NCI-H146 (cell line): Measurements from ENCODE around the gene PTGFRN.
"Not testable (repeated sequence)": the region's sequence is repeated elsewhere in the genome, so short reads cannot be mapped to it uniquely, and the experiment has no call there.

ENCODE experiments used
- DNase-seq: peaks from one replicate; lab custom pipeline; 2025; lab: John Stamatoyannopoulos, UW

Gene PTGFRN

DNA sequence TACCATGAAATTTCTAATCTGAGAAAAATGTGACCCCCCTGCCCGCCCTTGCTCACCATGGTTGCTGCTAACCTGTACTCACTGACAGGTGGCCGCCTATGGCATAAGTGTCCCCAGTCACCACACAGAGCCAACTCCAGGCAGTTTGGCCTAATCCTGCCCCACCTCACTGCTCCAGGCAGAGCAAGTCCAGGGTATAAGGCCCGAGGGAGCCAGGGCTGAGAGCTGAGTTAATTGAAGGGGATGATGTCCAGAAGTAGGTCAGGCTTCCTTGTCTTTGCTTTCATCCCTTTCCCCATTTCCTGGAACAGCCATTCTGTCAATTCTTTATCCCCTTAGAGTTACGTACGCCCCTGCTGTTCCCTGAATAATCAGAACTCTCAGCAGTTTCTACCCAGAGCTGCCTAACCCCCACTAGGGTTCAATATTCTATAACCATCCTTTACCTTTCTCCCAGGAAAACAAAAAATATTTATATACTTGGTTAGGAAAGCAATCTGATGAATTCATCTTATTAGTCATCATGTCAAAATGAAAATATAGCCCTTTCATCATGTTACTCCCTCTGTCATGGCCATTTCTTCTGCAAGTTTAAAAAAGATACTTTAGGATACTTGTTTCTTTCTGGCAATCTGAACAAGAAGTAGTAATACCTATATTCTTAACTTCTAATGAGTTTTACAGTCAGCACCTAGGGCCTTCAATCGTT is 62.4 kb downstream of the PTGFRN start:
- no peak for DNase-seq

DNA sequence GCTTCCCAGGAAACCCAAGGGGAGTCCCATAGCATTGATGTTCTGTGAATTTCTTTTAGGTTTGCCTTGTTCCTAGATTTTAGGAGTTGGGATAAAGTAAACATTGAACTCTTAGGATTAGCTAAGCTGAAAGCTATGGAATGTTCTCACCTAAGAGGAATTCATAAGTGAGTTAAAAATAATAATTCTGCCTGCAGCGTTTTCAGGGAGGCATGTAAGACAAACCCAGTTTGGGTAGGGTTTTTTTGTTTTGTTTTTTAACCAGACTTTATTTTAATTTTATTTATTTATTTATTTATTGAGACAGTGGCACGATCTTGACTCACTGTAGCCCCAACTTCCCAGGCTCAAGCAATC is 62.9 kb downstream of the PTGFRN start:
- DNase-seq, result no peak

DNA sequence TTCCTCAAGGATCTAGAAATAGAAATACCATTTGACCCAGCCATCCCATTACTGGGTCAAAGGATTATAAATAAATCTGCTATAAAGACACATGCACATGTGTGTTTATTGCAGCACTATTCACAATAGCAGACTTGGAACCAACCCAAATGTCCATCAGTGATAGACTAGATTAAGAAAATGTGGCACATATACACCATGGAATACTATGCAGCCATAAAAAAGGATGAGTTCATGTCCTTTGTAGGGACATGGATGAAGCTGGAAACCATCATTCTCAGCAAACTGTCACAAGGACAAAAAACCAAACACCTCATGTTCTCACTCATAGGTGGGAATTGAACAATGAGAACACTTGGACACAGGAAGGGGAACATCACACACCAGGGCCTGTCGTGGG is 70.6 kb downstream of the PTGFRN start:
- DNase-seq, result not testable (repeated sequence)

DNA sequence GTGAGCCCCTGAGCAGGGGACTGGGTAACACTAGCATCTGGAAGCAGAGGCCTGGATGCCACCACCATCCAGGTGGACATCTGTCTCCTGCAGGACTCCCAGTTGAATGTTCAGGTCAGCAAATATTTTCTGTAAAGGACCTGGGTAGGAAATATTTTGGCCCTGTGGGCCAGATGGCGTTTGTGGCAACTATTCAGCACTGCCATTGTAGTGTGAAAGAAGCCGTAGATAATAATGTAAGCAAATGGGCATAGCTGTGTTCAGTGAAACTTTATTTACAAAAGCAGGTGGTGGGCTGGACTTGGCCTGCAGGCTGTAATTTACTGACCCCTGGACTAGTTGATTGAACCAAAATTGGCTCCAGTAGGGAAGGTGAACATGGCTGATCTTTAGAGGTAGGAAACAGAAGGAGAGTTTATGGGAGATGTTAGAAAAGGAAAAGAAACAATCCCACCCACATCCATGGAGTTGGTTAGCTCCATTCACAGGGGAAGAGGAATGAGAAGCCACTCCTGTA is 71.9 kb downstream of the PTGFRN start:
- peak; percentile 78 for DNase-seq

DNA sequence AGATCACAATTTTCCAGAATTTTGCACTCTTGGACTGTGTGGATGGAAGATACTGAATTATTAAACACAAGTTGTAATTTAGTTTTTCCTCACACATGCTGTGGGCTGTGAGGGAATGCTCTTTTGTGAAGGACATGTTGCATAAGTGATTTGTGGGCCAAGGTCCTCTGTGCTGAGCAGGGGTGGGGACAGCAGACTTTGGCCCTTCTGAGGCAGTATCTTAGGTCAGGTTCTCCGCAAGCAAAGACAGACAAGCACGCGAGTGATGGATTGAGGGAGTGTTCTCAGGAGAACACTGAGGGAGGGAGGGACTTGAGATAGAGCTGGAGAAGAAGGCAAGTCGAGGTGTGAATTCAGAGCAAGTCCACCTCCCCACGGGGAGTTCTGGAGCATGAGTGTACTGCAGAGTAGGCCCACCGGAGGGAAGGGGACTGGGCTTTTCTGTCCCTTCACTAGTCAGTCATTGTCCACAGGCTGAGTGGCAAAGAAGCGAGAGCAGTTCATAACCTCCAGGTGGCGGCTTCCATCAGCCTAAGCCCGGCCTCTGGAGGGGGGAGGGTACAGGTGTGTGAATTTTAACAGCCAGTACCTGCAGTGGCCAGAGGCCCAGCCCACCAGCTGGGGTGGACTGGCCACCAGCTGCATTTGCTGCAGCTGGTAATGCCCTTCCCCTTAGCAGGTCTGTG is 72.7 kb downstream of the PTGFRN start:
- DNase-seq, result peak; percentile 92

DNA sequence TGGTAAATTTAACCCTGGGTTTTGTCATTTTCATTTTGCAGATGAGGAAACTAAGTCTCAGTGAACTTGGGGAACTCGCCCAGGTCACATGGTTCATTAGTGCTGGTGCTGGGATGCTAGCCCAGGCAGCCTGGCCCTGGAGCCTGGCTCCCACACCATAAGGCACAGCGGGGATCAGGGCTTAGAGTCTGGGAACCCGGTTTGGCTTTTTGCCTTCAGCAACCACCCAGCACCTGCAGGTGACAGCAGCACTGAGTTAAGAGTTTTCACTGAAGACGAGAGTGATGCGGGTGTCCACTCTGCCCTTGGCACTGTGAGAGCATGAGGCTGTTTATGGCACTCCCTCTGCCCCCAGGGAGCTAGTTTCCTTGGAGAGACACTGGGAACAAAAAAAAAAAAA is 73.4 kb downstream of the PTGFRN start:
- DNase-seq, result peak; percentile 49

DNA sequence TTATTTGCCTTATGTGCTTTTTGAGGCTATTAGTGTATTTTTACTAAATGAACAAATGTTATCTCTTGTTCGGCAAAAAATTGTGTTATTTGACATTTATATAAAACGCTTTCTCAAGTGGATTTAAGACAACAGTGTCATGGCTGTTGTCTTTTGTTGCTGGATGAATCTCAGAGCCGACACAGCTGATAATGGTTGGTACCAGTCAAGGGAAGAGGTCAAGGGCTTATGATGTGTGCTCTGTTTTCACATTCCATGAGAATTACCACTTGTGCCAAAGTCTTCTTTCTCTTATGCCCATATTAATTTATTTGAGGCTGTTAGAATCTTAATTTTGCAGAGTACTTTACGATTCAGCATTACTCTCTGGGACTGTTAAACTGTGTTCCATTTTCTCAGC is 74.0 kb downstream of the PTGFRN start:
- no peak for DNase-seq

DNA sequence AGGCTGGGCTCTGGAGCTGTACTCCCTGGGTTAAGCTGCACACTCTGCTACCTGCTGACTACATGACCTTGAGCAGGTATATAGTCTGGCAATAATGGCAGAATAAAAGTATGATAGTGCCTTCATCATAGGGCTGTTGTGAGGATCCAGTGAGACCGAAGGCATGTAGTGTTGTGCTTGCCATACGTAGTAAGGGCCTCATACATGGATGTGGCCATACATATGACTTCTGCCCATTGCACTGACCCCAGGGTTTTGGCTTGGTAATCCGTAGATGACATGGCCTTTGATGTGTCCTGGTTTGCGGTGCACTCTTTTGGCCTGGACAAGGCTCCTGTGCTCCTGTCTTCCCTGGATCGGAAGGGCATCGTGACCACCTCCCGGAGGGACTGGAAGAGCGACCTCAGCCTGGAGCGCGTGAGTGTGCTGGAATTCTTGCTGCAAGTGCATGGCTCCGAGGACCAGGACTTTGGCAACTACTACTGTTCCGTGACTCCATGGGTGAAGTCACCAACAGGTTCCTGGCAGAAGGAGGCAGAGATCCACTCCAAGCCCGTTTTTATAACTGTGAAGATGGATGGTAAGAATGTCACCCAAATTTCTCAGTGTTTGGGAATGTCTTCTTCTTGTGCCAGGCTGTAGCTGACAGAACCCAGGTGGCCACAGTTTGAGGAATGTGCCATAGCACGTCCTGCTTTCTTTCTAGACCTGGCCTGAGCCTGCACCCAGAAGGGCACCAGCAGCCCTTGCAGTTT is 74.9 kb downstream of the PTGFRN start:
- DNase-seq, result no peak

DNA sequence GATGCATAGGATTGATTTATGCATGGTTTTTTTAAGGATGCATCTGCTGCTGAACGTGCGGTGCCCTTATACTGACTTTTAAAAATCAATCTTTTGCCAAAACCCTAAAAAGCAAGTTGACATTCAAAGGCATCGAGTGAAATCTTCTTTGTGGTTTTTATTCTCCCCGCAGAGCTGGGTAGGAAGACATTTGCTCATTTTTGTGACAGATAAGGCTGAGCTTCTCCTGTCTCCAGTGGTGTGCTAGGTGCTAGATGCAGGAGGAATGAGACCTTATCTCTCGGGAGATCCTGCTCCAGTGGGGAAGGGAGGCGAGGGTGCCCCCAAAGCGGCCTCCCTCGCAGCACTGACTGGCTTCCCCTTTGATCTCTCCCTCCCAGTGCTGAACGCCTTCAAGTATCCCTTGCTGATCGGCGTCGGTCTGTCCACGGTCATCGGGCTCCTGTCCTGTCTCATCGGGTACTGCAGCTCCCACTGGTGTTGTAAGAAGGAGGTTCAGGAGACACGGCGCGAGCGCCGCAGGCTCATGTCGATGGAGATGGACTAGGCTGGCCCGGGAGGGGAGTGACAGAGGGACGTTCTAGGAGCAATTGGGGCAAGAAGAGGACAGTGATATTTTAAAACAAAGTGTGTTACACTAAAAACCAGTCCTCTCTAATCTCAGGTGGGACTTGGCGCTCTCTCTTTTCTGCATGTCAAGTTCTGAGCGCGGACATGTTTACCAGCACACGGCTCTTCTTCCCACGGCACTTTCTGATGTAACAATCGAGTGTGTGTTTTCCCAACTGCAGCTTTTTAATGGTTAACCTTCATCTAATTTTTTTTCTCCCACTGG is 76.9 kb downstream of the PTGFRN start:
- DNase-seq, result no peak

DNA sequence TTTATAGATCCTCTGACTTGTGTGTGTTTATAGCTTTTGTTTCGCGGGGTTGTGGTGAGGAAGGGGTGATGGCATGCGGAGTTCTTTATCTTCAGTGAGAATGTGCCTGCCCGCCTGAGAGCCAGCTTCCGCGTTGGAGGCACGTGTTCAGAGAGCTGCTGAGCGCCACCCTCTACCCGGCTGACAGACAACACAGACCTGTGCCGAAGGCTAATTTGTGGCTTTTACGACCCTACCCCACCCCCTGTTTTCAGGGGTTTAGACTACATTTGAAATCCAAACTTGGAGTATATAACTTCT is 77.5 kb downstream of the PTGFRN start:
- peak; percentile 14 for DNase-seq

DNA sequence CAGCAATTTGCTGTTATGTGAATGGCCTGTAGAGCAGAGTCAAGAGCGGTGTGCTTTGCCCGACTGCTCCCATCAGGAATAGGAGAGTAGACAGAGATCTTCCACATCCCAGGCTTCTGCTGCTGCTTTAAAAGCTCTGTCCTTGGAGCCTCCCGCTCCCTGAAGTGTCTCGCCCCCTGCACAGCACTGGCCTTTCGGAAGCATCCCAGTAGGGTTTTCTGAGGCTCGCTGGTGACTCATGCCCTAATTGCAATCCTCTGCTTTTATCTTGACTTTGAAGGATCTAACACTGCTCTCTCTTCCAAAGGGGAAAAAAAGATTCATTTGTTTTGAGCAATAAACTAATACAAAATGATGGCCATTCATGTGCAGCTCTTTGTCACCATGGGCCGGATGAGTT is 78.5 kb downstream of the PTGFRN start:
- peak; percentile 59 for DNase-seq

DNA sequence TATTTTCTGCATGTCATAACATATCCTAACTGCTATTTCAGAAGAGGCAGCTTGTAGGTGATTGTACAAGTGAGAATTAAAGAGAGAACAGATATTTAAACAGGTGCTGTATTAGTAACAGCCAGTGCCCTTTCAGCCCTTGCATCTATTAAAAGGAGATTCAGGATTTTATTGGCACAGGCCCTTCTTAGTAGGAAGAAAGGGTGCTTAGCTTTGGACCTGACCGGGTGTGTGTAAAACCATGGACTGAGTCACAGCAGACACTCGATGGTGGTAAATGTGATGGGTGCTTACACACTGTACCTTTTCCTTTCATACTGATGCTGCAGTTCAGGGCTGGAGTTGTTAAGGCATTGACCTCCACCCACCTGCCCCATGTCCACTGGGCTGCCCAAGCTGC is 79.2 kb downstream of the PTGFRN start:
- peak; percentile 94 for DNase-seq

DNA sequence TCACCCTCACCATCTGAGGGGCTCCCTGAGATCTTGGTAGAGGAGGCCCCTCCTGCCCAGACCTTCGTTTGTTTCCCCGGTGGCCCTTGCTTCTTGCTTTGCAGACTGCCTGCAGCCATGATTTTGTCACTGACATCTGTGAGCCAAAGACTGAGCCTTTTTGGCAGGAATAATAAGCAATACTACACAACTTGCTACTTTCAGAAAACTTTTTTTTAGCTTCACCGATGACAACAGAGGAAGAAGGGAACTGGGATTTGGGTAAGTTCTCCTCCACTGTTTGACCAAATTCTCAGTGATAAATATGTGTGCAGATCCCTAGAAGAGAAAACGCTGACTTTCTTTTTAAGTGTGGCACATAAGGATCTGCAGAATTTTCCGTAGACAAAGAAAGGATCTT is 80.1 kb downstream of the PTGFRN start:
- DNase-seq, result no peak

DNA sequence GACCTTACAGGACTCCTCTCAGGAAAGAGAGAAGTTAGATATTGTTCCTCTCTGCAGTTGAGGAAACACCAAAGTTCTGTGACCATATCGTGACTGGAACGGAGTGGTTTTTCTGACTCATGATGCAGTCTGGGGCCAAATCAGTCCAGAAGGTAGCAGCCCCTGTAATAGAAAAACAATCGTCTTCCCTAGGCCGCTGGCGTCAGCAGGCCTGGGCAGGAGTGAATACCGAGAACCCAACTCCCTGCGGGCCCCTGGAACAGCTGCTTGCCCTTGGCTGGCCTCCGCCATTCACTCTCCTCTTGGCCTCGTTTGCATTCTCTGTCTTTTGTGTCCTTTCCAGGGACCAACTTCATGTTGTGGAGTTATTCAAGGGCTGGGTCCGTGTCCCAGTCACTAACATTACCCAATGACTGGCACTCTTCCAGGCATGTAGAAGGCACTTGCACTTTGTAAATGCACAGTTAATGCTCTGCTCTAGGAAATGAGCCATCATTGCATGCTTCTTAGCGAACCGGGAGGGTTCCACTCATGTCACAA is 81.0 kb downstream of the PTGFRN start:
- DNase-seq, result no peak

DNA sequence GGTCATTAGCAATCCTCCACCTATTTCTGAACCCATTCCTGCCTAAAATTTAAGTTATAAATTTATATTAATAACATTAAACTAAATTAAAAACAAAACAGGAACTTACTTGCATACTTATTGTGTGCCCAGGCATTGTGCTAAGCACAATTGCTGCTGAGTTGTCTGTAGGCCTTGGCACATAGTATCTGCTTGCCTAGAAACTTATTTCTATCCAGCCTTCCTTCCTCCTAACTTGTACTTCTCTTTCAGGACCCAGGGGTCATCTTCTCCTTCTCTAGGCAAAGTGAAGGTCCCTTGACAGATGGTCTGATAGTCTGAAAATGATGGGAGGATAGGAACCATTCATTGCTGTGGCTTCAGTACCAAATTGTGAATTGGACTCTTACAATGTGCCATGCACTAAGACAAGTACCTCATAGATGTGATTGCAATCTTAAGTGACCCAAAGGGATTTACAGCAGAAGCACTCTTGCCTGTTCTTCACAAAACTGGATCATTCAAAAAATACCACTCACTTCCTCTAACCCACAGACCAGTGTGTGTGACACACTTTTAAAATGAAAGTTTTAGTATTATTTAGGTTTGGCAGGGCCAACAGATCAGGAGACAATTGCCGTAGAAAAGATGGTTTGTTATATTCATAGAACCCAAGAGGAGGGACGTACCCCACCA is 81.6 kb downstream of the PTGFRN start:
- no peak for DNase-seq

DNA sequence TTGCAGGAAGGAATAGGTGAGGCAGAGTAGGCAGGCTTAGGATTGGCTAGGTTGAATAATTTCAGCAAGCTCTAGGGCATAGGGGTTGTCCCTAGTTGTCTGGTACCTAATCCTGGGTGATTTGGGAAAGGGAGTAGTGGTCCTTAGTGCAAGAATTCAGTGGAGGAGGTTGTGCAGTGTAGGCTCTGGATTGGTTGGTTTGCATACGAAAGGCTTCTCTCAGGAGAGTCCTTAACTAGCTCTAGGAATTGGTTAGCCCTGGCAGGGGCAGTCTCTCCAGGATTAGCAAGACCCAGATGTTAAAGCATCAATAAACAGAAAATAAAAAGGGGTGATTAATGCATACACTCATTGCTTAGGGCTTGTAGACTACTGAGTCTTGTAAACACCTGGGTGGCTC is 82.2 kb downstream of the PTGFRN start:
- DNase-seq, result no peak

DNA sequence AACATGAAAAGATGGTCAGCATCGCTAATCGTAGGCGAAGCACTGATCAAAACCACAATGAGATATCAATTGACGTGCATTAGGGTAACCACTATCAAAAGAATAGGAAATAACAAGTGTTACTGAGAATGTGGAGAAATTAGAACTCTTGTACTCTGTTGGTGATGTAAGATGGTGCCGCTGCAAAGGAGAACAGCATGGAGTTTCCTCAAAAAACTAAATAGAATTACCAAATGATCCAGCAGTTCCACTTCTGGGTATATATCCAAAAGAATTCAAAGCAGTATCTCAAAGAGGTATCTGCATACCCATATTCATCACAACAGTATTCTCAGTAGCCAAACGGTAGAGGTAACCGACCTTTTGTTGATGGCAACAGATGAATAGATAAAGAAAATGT is 83.6 kb downstream of the PTGFRN start:
- DNase-seq, result no peak

DNA sequence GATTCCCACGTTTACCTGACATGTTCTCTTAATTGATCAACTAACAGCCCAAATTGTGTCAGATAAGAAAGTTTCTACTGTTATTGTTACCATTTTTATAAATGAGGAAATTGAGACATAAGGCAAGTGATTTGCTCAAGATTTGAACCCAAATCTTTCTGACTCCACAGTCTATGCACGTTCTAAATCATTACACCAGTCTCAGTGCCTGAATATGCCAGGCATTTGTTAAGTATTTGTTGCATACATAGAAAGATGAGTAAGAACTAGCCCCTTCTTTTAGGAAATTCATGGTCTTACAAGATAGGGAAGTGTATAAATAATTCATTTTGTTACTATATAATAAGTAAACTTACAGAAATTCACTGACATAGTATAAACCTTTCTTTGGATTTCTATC is 84.7 kb downstream of the PTGFRN start:
- DNase-seq, result no peak

DNA sequence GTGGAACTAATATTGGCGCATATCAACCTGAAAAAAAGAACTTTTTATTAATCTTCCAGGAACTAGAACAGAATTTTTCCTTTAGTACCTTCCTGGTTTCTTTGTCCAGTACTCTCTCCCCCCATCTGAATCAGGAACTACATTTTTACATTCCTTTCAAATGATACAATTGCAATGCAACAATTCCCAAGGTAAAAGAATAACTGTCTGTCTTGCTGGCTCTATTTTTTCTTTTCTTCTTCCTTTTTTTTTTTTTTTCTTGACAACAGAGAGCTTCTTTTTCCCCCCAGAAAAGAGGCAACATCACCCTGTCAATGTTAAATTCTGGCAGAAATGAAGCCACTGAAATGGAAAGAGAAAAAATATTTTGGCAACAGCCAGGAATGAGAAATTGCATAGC is 87.3 kb downstream of the PTGFRN start:
- no peak for DNase-seq

DNA sequence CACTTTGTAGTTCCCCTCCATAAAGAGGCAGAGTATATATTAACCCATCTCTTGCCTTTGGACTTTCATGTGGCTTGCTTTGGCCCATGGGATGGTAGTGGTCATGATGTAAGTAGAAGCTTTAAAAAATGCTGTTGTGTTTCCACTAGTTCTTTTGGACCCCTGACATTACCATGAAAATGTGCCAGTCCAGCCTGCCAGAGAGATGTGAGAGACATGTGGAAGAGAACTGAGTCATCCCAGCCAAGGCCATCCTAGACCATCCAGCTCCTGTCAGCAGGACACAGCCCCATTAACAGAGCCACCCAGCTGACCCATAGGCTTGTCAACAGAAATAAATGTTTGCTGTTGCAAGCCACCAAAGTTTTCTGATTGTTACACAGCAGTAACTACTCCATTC is 87.9 kb downstream of the PTGFRN start:
- no peak for DNase-seq

DNA sequence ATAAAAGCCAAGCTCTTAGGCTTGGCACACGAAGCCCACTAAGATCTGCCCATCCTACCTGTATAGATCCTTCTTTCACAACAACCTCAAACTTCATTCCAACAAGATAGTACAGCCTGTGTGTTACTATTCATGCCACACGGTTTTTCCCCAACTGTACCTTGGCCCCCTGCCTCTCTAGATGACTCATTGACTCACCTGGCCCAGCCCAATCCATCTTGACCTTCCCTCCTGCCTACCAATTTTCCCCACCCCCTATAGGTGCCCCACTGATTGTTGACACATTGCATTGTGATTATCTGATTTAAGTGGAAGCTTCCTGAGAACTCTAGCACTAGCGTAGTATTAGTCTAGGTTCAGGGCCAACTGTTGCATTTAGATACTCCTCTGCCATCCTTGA is 89.9 kb downstream of the PTGFRN start:
- DNase-seq, result no peak

DNA sequence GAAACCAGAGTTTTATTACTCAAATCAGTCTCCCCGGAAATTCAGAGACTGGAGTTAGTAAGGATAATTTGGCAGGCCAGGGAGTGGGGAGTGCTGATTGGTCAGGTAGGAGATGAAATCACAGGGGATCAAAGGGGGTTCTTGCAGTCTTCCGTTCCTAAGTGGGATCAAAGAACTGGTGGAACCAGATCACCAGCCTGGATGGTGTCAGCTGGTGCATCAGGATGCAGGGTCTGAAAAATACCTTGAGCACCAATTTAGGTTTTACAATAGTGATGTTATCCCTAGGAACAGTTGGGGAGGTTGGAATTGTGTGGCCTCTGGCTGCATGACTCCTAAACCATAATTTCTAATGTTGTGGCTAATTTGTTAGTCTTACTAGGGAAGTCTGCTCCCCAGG is 90.4 kb downstream of the PTGFRN start:
- no peak for DNase-seq
